Transverse colon (tissue), 4 donors: Measurements from ENCODE around the gene PPIL3. TPM values are rescaled to one million over a fixed set of nuclear protein-coding genes. Genes with fewer than 3 reads are reported as not detected.

Source experiments
- DNase-seq: peaks from one replicate; pipeline ENCODE4 v3.0.0-alpha.2; 2019
- H3K27ac ChIP-seq, 4 donors: fragments of 200-600 bp; sonication (generic); 2 replicates each; pipeline ENCODE4 v1.5.1; 2016 to 2018; ENCODE audit warnings: inconsistent platforms in 4 of 4
- H3K27me3 ChIP-seq: fragments of 200-600 bp; sonication (generic); 2 replicates; pipeline ENCODE4 v1.5.1; 2017; ENCODE audit warnings: inconsistent platforms
- H3K36me3 ChIP-seq, 4 donors: fragments of 200-600 bp; sonication (generic); 2 replicates each; pipeline ENCODE4 v1.5.1; 2017 to 2019; ENCODE audit warnings: inconsistent platforms in 4 of 4
- H3K4me1 ChIP-seq, 4 donors: fragments of 200-600 bp; sonication (generic); 2 replicates each; pipeline ENCODE4 v1.5.1; 2017 to 2020; ENCODE audit warnings: inconsistent platforms in 4 of 4
- H3K4me3 ChIP-seq, 4 donors: fragments of 200-600 bp; sonication (generic); 1 replicate in 1 of 4; 2 replicates in 3 of 4; pipeline versions ENCODE4 v1.5.1 to v1.6.1; 2017 to 2019; ENCODE audit warnings: inconsistent platforms in 4 of 4
- H3K9me3 ChIP-seq, 2 donors: fragments of 200-600 bp; sonication (generic); 2 replicates each; pipeline ENCODE4 v1.5.1; 2017 to 2019; ENCODE audit warnings: inconsistent platforms in 2 of 2
- EP300 ChIP-seq: sonication (generic); formaldehyde crosslinking; IDR thresholded peaks from one replicate; pipeline ENCODE4 v1.6.1; 2017; ENCODE audit warnings: antibody characterized with exemption, low read depth
- POLR2A ChIP-seq: fragments of 450-650 bp; IDR thresholded peaks from one replicate; pipeline ENCODE4 v1.6.1; 2016; ENCODE audit warnings: antibody characterized with exemption, mild to moderate bottlenecking, moderate library complexity
- POLR2AphosphoS5 ChIP-seq, 3 donors: sonication (generic); formaldehyde crosslinking; IDR thresholded peaks; one replicate each; pipeline ENCODE4 v1.6.1; 2016; ENCODE audit warnings: antibody characterized with exemption in 3 of 3
- WGBS, 2 donors: methylation state at CpG; one replicate each; pipeline ENCODE4 v1.1.5; 2018; ENCODE audit warnings: low coverage in 1 of 2; 5-methylcytosine and 5-hydroxymethylcytosine counted together
- in situ Hi-C, 4 donors: fragments of 200-750 bp; cut with MboI; loops; one replicate each; pipeline versions ENCODE4 v1.15.0 to v1.15.1; 2017; ENCODE audit warnings: low sequenced_read_pairs in 3 of 4, low pct_ligation_motif_present in 1 of 4, low pct_unique_long_range_greater_than_20kb in 1 of 4
- intact Hi-C: fragments of 100-400 bp; cut with DNase I; formaldehyde crosslinking; loops from one replicate; pipeline ENCODE4 v1.15.1; 2023; ENCODE audit warnings: low total_unique reads
- total RNA-seq, 4 donors: library from RNA; depleted of rRNA; stranded (reverse); fragments of >200 nt; gene quantifications; one replicate each; pipeline ENCODE4 v1.1.0, GENCODE V29; 2016
- TF ChIP-seq, protein P1 (sequence below), 5 experiments: fragments of 200-600 bp in 3 of 5; fragments of 450-650 bp in 2 of 5; sonication (generic) in 3 of 5; IDR thresholded peaks; 1 replicate in 2 of 5; 2 replicates in 3 of 5; pipeline ENCODE4 v1.5.1; 2016 to 2017; ENCODE audit warnings: antibody characterized with exemption in 5 of 5, inconsistent platforms in 3 of 5, mild to moderate bottlenecking in 2 of 5, moderate library complexity in 1 of 5

Gene PPIL3
- total RNA-seq, 4 donors from 2014 or later, result 16.8 to 18.4 (median 17.7) TPM

DNA sequence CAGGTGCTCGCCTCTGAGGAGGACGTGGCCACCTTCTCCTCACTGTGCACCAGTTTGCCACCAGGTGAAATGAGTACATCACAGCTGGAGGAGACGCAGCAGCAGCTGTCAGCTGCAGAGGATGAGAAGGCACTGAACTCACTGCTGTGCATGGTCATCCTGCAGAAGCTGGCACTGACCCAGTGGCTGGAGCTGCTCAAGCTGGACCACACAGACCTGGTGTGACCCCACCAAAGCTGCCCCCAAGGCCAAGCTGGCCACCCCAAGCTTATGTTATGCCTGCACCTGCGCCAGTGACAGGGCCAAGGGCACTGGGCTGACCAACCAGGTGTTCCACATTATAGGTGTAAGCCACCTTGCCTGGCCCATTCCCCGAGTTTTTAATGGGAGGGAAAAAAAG lies 43.7 kb downstream of the PPIL3 start:
- WGBS, 2 donors, result 88% methylated on average over 5 of the region's 5 CpGs; no CpG with 5 or more reads in 1 of the 2 donors

DNA sequence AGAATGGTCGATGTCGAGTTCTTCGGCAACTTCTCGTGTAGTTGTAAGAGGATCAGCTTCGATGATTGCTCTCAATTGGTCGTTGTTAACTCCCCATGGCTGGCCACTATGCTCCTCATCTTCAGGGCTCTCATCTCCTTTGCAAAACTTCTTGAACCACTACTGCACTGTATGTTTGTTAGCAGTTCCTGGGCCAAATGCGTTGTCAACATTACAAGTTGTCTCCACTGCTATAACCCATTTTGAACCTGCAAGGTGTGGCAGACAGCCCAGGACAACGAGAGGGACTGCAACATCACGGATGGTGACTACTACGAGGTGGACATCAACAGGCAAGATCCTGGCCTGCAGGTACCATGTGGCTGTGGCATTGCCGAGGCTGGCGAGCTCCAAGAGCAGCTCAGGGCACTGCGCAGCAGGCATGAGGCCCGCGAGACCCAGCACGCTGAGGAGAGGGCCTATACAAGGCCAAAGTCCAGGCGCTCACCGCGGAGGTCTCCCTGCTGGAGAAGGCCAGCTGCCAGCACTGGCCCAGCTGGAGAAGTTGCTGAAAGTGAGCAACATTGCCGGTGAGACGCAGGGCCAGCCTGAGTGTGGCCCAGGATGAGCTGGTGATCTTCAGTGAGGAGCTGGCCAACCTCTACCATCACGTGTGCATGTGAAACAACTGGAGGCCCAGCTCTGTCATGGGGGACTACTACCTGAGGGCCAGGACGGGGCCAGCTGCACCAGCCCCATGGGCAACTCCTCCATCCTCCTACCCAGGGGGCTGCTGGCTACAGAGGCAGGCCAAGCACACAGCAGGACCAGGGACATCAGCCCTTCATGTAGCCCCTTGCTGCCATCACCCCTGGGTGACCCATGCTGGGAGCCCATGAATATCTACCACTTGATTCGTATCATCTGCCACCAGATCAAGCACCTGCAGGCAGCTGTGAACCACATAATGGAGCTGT lies 44.6 kb downstream of the PPIL3 start:
- H3K4me3 ChIP-seq, result no peak overlapping the region
- 90 to 94% methylated on average over 3 to 24 of the region's 24 CpGs for WGBS, 2 donors
- in situ Hi-C loops (no loop called here), intact Hi-C loops (no loop called here)
- TF ChIP-seq, protein P1, sequence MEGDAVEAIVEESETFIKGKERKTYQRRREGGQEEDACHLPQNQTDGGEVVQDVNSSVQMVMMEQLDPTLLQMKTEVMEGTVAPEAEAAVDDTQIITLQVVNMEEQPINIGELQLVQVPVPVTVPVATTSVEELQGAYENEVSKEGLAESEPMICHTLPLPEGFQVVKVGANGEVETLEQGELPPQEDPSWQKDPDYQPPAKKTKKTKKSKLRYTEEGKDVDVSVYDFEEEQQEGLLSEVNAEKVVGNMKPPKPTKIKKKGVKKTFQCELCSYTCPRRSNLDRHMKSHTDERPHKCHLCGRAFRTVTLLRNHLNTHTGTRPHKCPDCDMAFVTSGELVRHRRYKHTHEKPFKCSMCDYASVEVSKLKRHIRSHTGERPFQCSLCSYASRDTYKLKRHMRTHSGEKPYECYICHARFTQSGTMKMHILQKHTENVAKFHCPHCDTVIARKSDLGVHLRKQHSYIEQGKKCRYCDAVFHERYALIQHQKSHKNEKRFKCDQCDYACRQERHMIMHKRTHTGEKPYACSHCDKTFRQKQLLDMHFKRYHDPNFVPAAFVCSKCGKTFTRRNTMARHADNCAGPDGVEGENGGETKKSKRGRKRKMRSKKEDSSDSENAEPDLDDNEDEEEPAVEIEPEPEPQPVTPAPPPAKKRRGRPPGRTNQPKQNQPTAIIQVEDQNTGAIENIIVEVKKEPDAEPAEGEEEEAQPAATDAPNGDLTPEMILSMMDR (IDR thresholded peaks at IDR 0.05), result no peak
- TF ChIP-seq POLR2AphosphoS5 (IDR thresholded peaks at IDR 0.05) (no peak), EP300 (no peak), POLR2A (no peak)
- peaks cover 0 to 6% (median 0%) of the 10 kb centered on the region in 4 donors for H3K4me1 ChIP-seq
- H3K36me3 ChIP-seq, result no peaks in the 10 kb centered on the region
- no peak overlapping the region for H3K27ac ChIP-seq
- H3K9me3 ChIP-seq, result no peaks in the 10 kb centered on the region
- no peaks in the 10 kb centered on the region for H3K27me3 ChIP-seq
- DNase-seq, result no peak

More for the DNA sequence above, 43.7 kb downstream of the PPIL3 start:
- in situ Hi-C loops (no loop called here), intact Hi-C loops (no loop called here)
- no peak overlapping the region for H3K27ac ChIP-seq
- no peaks in the 10 kb centered on the region for H3K27me3 ChIP-seq
- TF ChIP-seq EP300 (no peak), POLR2A (no peak)
- H3K4me1 ChIP-seq, result peaks cover 0 to 6% (median 0%) of the 10 kb centered on the region in 4 donors
- H3K4me3 ChIP-seq, result no peak overlapping the region
- DNase-seq, result no peak
- no peaks in the 10 kb centered on the region for H3K9me3 ChIP-seq
- H3K36me3 ChIP-seq, result no peaks in the 10 kb centered on the region

DNA sequence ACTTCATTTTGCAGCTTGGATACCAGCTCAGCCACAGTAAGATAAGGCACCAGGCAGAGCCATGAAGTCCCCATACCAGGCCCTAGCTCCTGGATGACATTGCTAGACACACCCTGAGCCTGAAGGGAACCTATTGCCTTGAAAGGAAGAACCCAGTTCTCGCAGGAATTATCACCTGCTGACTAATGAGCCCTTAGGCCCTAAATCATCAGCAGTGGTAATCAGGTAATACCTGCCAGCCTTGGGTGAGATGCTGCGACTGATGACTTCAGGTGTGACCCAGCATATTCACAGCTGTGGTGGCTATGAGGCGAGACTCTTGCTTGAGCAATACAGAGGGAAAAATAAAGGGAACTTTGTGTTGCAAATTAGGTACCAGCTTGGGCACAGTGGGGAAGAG lies 49.4 kb downstream of the PPIL3 start:
- intact Hi-C loops, result no loop called here
- Histone ChIP-seq H3K27me3 (no peaks in the 10 kb centered on the region), H3K4me1 (no peaks in the 10 kb centered on the region), H3K36me3 (no peaks in the 10 kb centered on the region), H3K4me3 (no peak overlapping the region), H3K27ac (no peak overlapping the region), H3K9me3 (peaks cover 0 to 9% of the 10 kb centered on the region in 2 donors)
- no peak for DNase-seq
- TF ChIP-seq POLR2AphosphoS5 (IDR thresholded peaks at IDR 0.05) (no peak), POLR2A (no peak), EP300 (no peak)
- TF ChIP-seq, protein P1 (IDR thresholded peaks at IDR 0.05), result no peak
- 84 to 100% methylated on average over 1 to 3 of the region's 3 CpGs for WGBS, 2 donors
- in situ Hi-C loops, result no loop called here

DNA sequence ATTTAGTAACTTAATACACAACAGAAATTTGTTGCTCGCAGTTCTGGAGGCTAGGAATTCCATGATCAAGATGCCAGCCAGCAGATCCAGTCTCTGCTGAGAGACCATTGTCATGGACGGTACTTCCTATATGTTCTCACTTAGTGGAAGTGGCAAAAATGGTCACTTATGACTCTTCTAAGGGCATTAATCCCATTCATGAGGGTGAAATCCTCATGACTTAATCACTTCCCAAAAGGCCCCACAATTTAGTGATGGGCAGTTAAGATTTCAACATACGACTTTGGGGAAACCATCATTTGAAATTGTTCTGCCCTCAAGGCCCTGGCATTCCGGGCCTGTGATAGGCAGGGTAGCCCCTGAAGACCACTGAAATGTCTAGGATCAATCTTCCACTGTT lies 54.2 kb downstream of the PPIL3 start:
- Histone ChIP-seq H3K9me3 (peaks cover 0 to 9% of the 10 kb centered on the region in 2 donors), H3K27ac (no peak overlapping the region), H3K4me1 (no peaks in the 10 kb centered on the region), H3K36me3 (no peaks in the 10 kb centered on the region), H3K4me3 (no peak overlapping the region), H3K27me3 (no peaks in the 10 kb centered on the region)
- intact Hi-C loops (no loop called here), in situ Hi-C loops (no loop called here)
- TF ChIP-seq POLR2AphosphoS5 (IDR thresholded peaks at IDR 0.05) (no peak), POLR2A (no peak)
- DNase-seq, result no peak
- 84 to 89% methylated on average over 3 to 4 of the region's 4 CpGs for WGBS, 2 donors

DNA sequence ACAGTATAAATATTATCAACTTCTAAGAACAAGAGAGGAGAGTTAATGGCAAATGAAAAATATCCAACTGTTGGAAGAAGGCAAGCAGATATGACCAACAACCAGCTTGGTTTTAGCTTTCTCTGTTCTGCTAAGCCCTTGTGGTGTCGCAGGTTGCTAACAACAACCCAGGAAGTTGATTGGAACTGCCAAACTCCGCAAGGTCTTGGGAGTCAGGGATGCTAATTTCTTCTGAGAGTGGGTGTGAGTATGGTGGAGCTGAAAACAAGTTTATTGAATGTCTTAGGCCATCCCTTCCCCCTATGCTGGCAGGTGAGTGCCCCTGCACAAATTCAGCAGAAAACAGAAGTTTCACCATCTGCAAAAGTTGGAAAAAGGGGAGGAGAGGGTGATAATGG lies 59.6 kb downstream of the PPIL3 start:
- Histone ChIP-seq H3K36me3 (no peaks in the 10 kb centered on the region), H3K27me3 (no peaks in the 10 kb centered on the region), H3K27ac (no peak overlapping the region), H3K9me3 (no peaks in the 10 kb centered on the region), H3K4me3 (no peak overlapping the region), H3K4me1 (peaks cover 0 to 5% (median 0%) of the 10 kb centered on the region in 4 donors)
- TF ChIP-seq, protein P1 (IDR thresholded peaks at IDR 0.05), result no peak
- TF ChIP-seq POLR2A, result no peak
- TF ChIP-seq POLR2AphosphoS5 (IDR thresholded peaks at IDR 0.05), result no peak
- no peak for TF ChIP-seq EP300
- no peak for DNase-seq
- intact Hi-C loops (no loop called here), in situ Hi-C loops (no loop called here)
- 98 to 100% methylated on average over 2 of the region's 2 CpGs for WGBS, 2 donors
